Upper lobe of left lung (tissue), 6 donors: ENCODE results near the gene GNG2. TPM values are rescaled to one million over a fixed set of nuclear protein-coding genes. Genes with fewer than 3 reads are reported as not detected.

Experiments
- ATAC-seq, 2 donors: fragments of 200-7000 bp; cut with Tn5 transposase; one replicate each; pipeline ENCODE4 v1.9.1; 2022; ENCODE audit warnings: mild to moderate bottlenecking in 2 of 2, moderate library complexity in 2 of 2; ENCODE audit not compliant: low FRiP score in 2 of 2
- DNase-seq, 2 donors: peaks; one replicate each; pipeline ENCODE4 v3.0.0-alpha.2; 2019 to 2020
- H3K27ac ChIP-seq, 4 donors: fragments of 200-600 bp; sonication (generic); one replicate each; pipeline ENCODE4 v1.5.1; 2016 to 2019
- H3K27me3 ChIP-seq, 4 donors: fragments of 200-600 bp; sonication (generic); one replicate each; pipeline ENCODE4 v1.5.1; 2017 to 2019
- H3K36me3 ChIP-seq, 4 donors: fragments of 200-600 bp; sonication (generic); one replicate each; pipeline ENCODE4 v1.5.1; 2016 to 2019
- H3K4me1 ChIP-seq, 4 donors: fragments of 200-600 bp; sonication (generic); one replicate each; pipeline ENCODE4 v1.5.1; 2018 to 2019
- H3K4me3 ChIP-seq, 4 donors: fragments of 200-600 bp; sonication (generic); one replicate each; pipeline ENCODE4 v1.5.1; 2017 to 2019; ENCODE audit warnings: mild to moderate bottlenecking in 2 of 4, moderate library complexity in 1 of 4
- H3K9me3 ChIP-seq, 4 donors: fragments of 200-600 bp; sonication (generic); one replicate each; pipeline ENCODE4 v1.5.1; 2018 to 2019
- CTCF ChIP-seq, 6 experiments: fragments of 450-650 bp in 4 of 6; fragments of 200-600 bp in 2 of 6; sonication (generic) in 2 of 6; IDR thresholded peaks; one replicate each; pipeline ENCODE4 v1.5.1; 2016 to 2019; ENCODE audit warnings: antibody characterized with exemption in 6 of 6
- EP300 ChIP-seq, 4 donors: sonication (generic); formaldehyde crosslinking; IDR thresholded peaks; one replicate each; pipeline ENCODE4 v1.5.1; 2017; ENCODE audit warnings: antibody characterized with exemption in 4 of 4, control low read depth in 2 of 4
- POLR2A ChIP-seq, 4 donors: fragments of 450-650 bp; IDR thresholded peaks; one replicate each; pipeline ENCODE4 v1.5.1; 2016 to 2017; ENCODE audit warnings: antibody characterized with exemption in 4 of 4, mild to moderate bottlenecking in 2 of 4
- POLR2AphosphoS5 ChIP-seq, 2 donors: sonication (generic); formaldehyde crosslinking; IDR thresholded peaks; one replicate each; pipeline ENCODE4 v1.5.1; 2017; ENCODE audit warnings: antibody characterized with exemption in 2 of 2
- WGBS, 2 donors: methylation state at CpG; one replicate each; pipeline ENCODE4 v1.1.5; 2017 to 2018; 5-methylcytosine and 5-hydroxymethylcytosine counted together
- total RNA-seq, 6 donors: library from RNA; depleted of rRNA in 4 of 6; stranded (reverse); fragments of >200 nt in 4 of 6; gene quantifications; one replicate each; pipeline versions ENCODE4 v1.1.0 to v1.2.1, GENCODE V29; 2016 to 2021
- donor health status: DM: no; HTN: no; CAD: no; lungs with moderate emphysema.
- donor health status: DM: no; HTN: yes; CAD: no; lungs with severe emphysema.

The GNG2 gene
- total RNA-seq, 6 donors from 2014 or later: 4.2 to 29.0 (median 10.1) TPM

GRCh38 chr14:51880835-51881580 is 20.6 kb downstream of the GNG2 start:
- TF ChIP-seq CTCF (IDR thresholded peaks at IDR 0.05) (no peak), POLR2A (IDR thresholded peaks at IDR 0.05) (no peak), EP300 (IDR thresholded peaks at IDR 0.05) (no peak), POLR2AphosphoS5 (IDR thresholded peaks at IDR 0.05) (no peak)
- Histone ChIP-seq H3K4me1 (peaks cover 0 to 9% (median 0%) of the 10 kb centered on the region in 4 donors), H3K27me3 (no peaks in the 10 kb centered on the region), H3K36me3 (no peaks in the 10 kb centered on the region), H3K27ac (no peak overlapping the region), H3K4me3 (no peak overlapping the region), H3K9me3 (no peaks in the 10 kb centered on the region)
- DNase-seq (peak in 1 of 2 donors; percentile 35), ATAC-seq (peak in 1 of 2 donors; percentile 59)
- 68 to 70% methylated on average over 7 of the region's 7 CpGs for WGBS, 2 donors

GRCh38 chr14:51881636-51882035 is 21.2 kb downstream of the GNG2 start:
- no peak for DNase-seq
- no peak overlapping the region for H3K27ac ChIP-seq
- H3K27me3 ChIP-seq: no peaks in the 10 kb centered on the region
- WGBS, 2 donors: 59 to 72% methylated on average over 2 of the region's 2 CpGs
- no peak overlapping the region for H3K4me3 ChIP-seq
- no peaks in the 10 kb centered on the region for H3K36me3 ChIP-seq
- TF ChIP-seq POLR2AphosphoS5 (IDR thresholded peaks at IDR 0.05): no peak
- no peak for TF ChIP-seq POLR2A (IDR thresholded peaks at IDR 0.05)
- TF ChIP-seq CTCF (IDR thresholded peaks at IDR 0.05): no peak
- no peak for TF ChIP-seq EP300 (IDR thresholded peaks at IDR 0.05)
- H3K9me3 ChIP-seq: no peaks in the 10 kb centered on the region
- H3K4me1 ChIP-seq: peaks cover 0 to 9% (median 0%) of the 10 kb centered on the region in 4 donors
- ATAC-seq: no peak

- 65 to 72% methylated on average over 2 of the region's 2 CpGs for WGBS, 2 donors
- H3K4me3 ChIP-seq: no peak overlapping the region
- no peaks in the 10 kb centered on the region for H3K9me3 ChIP-seq
- ATAC-seq (no peak), DNase-seq (no peak)
- TF ChIP-seq EP300 (IDR thresholded peaks at IDR 0.05) (no peak), POLR2AphosphoS5 (IDR thresholded peaks at IDR 0.05) (no peak), POLR2A (IDR thresholded peaks at IDR 0.05) (no peak)
- H3K36me3 ChIP-seq: no peaks in the 10 kb centered on the region
- peaks cover 0 to 9% (median 0%) of the 10 kb centered on the region in 4 donors for H3K4me1 ChIP-seq
- no peaks in the 10 kb centered on the region for H3K27me3 ChIP-seq
- H3K27ac ChIP-seq: peak overlapping the region in 1 of 4 donors; percentile 65
Measured at GRCh38 chr14:51883232-51883631, 22.8 kb downstream of the GNG2 start.

- no peaks in the 10 kb centered on the region for H3K9me3 ChIP-seq
- H3K4me3 ChIP-seq: no peak overlapping the region
- 31 to 44% methylated on average over 7 of the region's 7 CpGs for WGBS, 2 donors
- H3K27me3 ChIP-seq: no peaks in the 10 kb centered on the region
- ATAC-seq (peak; percentile 79 to 80), DNase-seq (no peak)
- H3K36me3 ChIP-seq: no peaks in the 10 kb centered on the region
- peak overlapping the region; percentile 54 to 65 (median 58) for H3K27ac ChIP-seq
- H3K4me1 ChIP-seq: peaks cover 0 to 9% (median 0%) of the 10 kb centered on the region in 4 donors
- no peak for TF ChIP-seq POLR2A (IDR thresholded peaks at IDR 0.05)
- no peak for TF ChIP-seq EP300 (IDR thresholded peaks at IDR 0.05)
- no peak for TF ChIP-seq CTCF (IDR thresholded peaks at IDR 0.05)
- TF ChIP-seq POLR2AphosphoS5 (IDR thresholded peaks at IDR 0.05): peak in 1 of 2 donors; percentile 22
Measured at GRCh38 chr14:51884086-51884927, 23.9 kb downstream of the GNG2 start.

GRCh38 chr14:51889851-51890250 is 29.4 kb downstream of the GNG2 start:
- Histone ChIP-seq H3K27ac (no peak overlapping the region), H3K9me3 (no peaks in the 10 kb centered on the region), H3K4me1 (peaks cover 0 to 2% (median 0%) of the 10 kb centered on the region in 4 donors), H3K27me3 (no peaks in the 10 kb centered on the region), H3K4me3 (no peak overlapping the region), H3K36me3 (no peaks in the 10 kb centered on the region)
- TF ChIP-seq CTCF (IDR thresholded peaks at IDR 0.05) (no peak), POLR2AphosphoS5 (IDR thresholded peaks at IDR 0.05) (no peak), EP300 (IDR thresholded peaks at IDR 0.05) (no peak), POLR2A (IDR thresholded peaks at IDR 0.05) (no peak)
- 62 to 69% methylated on average over 2 of the region's 2 CpGs for WGBS, 2 donors
- ATAC-seq (no peak), DNase-seq (no peak)
